Measurements from ENCODE around the gene AP2A2. TPM values are rescaled to one million over a fixed set of nuclear protein-coding genes. Genes with fewer than 3 reads are reported as not detected.

AP2A2 gene
- total and polyA plus RNA-seq, 2 donors (not counting 1 experiment from before 2014, with no cell fraction given): 53.1 to 57.0 TPM

- Histone ChIP-seq H3K4me1 (ENCODE audit: control insufficient read depth in 2 of 2, insufficient read depth in 2 of 2, low read length in 2 of 2) (no peaks in the 10 kb centered on the region), H3K9ac (ENCODE audit: low read length) (no peak overlapping the region), H3K27me3 (replicated peaks in 1 of 4; ENCODE audit: control extremely low read depth in 1 of 4, control insufficient read depth in 3 of 4, insufficient read depth in 4 of 4, low read length in 3 of 4) (no peaks in the 10 kb centered on the region), H3K36me3 (replicated peaks in 1 of 2; ENCODE audit: control extremely low read depth in 1 of 2, control insufficient read depth in 1 of 2, extremely low read depth in 1 of 2, insufficient read depth in 2 of 2, low read length in 1 of 2) (peaks cover 6 to 36% of the 10 kb centered on the region in 2 experiments), H3K4me2 (replicated peaks; ENCODE audit: low read depth, low read length, poor library complexity, severe bottlenecking) (no peak overlapping the region), H3K27ac (ENCODE audit: low read length in 2 of 2) (no peak overlapping the region), H2AFZ (ENCODE audit: insufficient read depth, low read depth, low read length, poor library complexity, severe bottlenecking) (no peak overlapping the region), H3K9me3 (ENCODE audit: control extremely low read depth in 1 of 3, control insufficient read depth in 2 of 3, insufficient read depth in 1 of 3, low read length in 2 of 3) (no peaks in the 10 kb centered on the region), H3K79me2 (ENCODE audit: control insufficient read depth, insufficient read depth, low read length) (peaks cover 4% of the 10 kb centered on the region), H3K4me3 (ENCODE audit: control extremely low read depth in 1 of 5, extremely low read depth in 1 of 5, insufficient read depth in 1 of 5, low read depth in 2 of 5, low read length in 4 of 5) (no peak overlapping the region), H4K20me1 (ENCODE audit: control insufficient read depth, insufficient read depth, low read length, poor library complexity, severe bottlenecking) (peaks cover 11% of the 10 kb centered on the region)
- intact Hi-C loops (cut with micrococcal nuclease): no loop called here
- TF ChIP-seq EZH2 (IDR thresholded peaks at IDR 0.05; ENCODE audit: borderline replicate concordance, insufficient read depth, low read depth, low read length, poor library complexity, severe bottlenecking) (no peak), CTCF (IDR thresholded peaks at IDR 0.05) (no peak)
- DNase-seq: no peak
- no peaks in the 10 kb centered on the region for H3K9me3 Mint-ChIP-seq (ENCODE audit: insufficient read depth)
- peak overlapping the region; percentile 68 for H3K27ac Mint-ChIP-seq
- no peak for ATAC-seq (ENCODE audit: low read depth)
- POLR2A ChIA-PET: no interaction called here
- CTCF ChIA-PET: no interaction called here
- H3K4me1 Mint-ChIP-seq: peaks cover 10% of the 10 kb centered on the region
- 85% methylated on average over 18 of the region's 22 CpGs for WGBS (ENCODE audit: insufficient coverage)
- H3K4me3 Mint-ChIP-seq: no peak overlapping the region
- no peaks in the 10 kb centered on the region for H3K27me3 Mint-ChIP-seq
These were observed 70.2 kb downstream of the AP2A2 start for GRCh38 chr11:995752-996420.

- Histone ChIP-seq H3K9me3 (ENCODE audit: control extremely low read depth in 1 of 3, control insufficient read depth in 2 of 3, insufficient read depth in 1 of 3, low read length in 2 of 3) (no peaks in the 10 kb centered on the region), H3K9ac (ENCODE audit: low read length) (no peak overlapping the region), H3K79me2 (ENCODE audit: control insufficient read depth, insufficient read depth, low read length) (no peaks in the 10 kb centered on the region), H3K27me3 (replicated peaks in 1 of 4; ENCODE audit: control extremely low read depth in 1 of 4, control insufficient read depth in 3 of 4, insufficient read depth in 4 of 4, low read length in 3 of 4) (no peaks in the 10 kb centered on the region), H3K4me1 (ENCODE audit: control insufficient read depth in 2 of 2, insufficient read depth in 2 of 2, low read length in 2 of 2) (no peaks in the 10 kb centered on the region), H4K20me1 (ENCODE audit: control insufficient read depth, insufficient read depth, low read length, poor library complexity, severe bottlenecking) (peaks cover 7% of the 10 kb centered on the region), H3K4me3 (ENCODE audit: control extremely low read depth in 1 of 5, extremely low read depth in 1 of 5, insufficient read depth in 1 of 5, low read depth in 2 of 5, low read length in 4 of 5) (no peak overlapping the region), H3K4me2 (replicated peaks; ENCODE audit: low read depth, low read length, poor library complexity, severe bottlenecking) (no peak overlapping the region), H2AFZ (ENCODE audit: insufficient read depth, low read depth, low read length, poor library complexity, severe bottlenecking) (no peak overlapping the region), H3K36me3 (replicated peaks in 1 of 2; ENCODE audit: control extremely low read depth in 1 of 2, control insufficient read depth in 1 of 2, extremely low read depth in 1 of 2, insufficient read depth in 2 of 2, low read length in 1 of 2) (peaks cover 6 to 41% of the 10 kb centered on the region in 2 experiments), H3K27ac (ENCODE audit: low read length in 2 of 2) (no peak overlapping the region)
- TF ChIP-seq EZH2 (IDR thresholded peaks at IDR 0.05; ENCODE audit: borderline replicate concordance, insufficient read depth, low read depth, low read length, poor library complexity, severe bottlenecking): no peak
- no peak for TF ChIP-seq CTCF (IDR thresholded peaks at IDR 0.05)
- no peaks in the 10 kb centered on the region for H3K27me3 Mint-ChIP-seq
- intact Hi-C loops (cut with micrococcal nuclease): no loop called here
- no peaks in the 10 kb centered on the region for H3K9me3 Mint-ChIP-seq (ENCODE audit: insufficient read depth)
- 68% methylated on average over 10 of the region's 10 CpGs for WGBS (ENCODE audit: insufficient coverage)
- DNase-seq (no peak), ATAC-seq (ENCODE audit: low read depth) (no peak)
- no peak overlapping the region for H3K27ac Mint-ChIP-seq
- H3K4me1 Mint-ChIP-seq: peaks cover 10% of the 10 kb centered on the region
- H3K4me3 Mint-ChIP-seq: no peak overlapping the region
- CTCF ChIA-PET: no interaction called here
- POLR2A ChIA-PET: no interaction called here
These were observed 71.0 kb downstream of the AP2A2 start for GRCh38 chr11:996681-997080.

Measured in B cell (primary cell).